Measurements from ENCODE around the gene MAP3K21.

MAP3K21 gene

GRCh38 chr1:233327651-233328141 is at the start of gene MAP3K21:
TSS of gene MAP3K21 (plus strand) at chr1:233327724. CDS start at chr1:233328029, 305 bp downstream.
- ChIA-PET CTCF (interaction anchor here (0.5 to 1.2 kb wide), 3 partner anchors 17 to 64 kb away, joined by 3 read pairs; no protein-coding TSS in a partner anchor), POLR2A (interaction anchor here (0.6 to 1.7 kb wide), 6 partner anchors 10 to 904 kb away, joined by 3 to 5 read pairs (median 4); no protein-coding TSS in a partner anchor)
- H3K4me3 ChIP-seq (ENCODE audit: low read depth, low read length), result peak within 1 kb of the TSS; percentile 84
- peaks cover 0 to 3% of the 10 kb centered on the region in 2 experiments; a peak in 1 of 3 replicates for H3K36me3 ChIP-seq (ENCODE audit: control insufficient read depth in 2 of 2, insufficient read depth in 1 of 2, low read length in 2 of 2)
- H3K4me1 ChIP-seq (ENCODE audit: control insufficient read depth, insufficient read depth, low read length), result peaks cover 18% of the 10 kb centered on the region; the same call in 1 of the 2 replicates
- no peaks in the 10 kb centered on the region for H3K9me3 ChIP-seq (ENCODE audit: control insufficient read depth, insufficient read depth, low read depth, low read length)
- peak within 1 kb of the TSS; percentile 98 for H3K27ac ChIP-seq (ENCODE audit: extremely low read depth, low read depth, low read length)
- TF ChIP-seq ZNF449 (tag by site-specific recombination; IDR thresholded peaks at IDR 0.05), result peak; percentile 52; the same call in 1 of the 2 replicates
- TF ChIP-seq ZNF776 (tag by site-specific recombination; IDR thresholded peaks at IDR 0.05; ENCODE audit: borderline replicate concordance), result no peak
- TF ChIP-seq ZNF76 (tag by site-specific recombination; IDR thresholded peaks at IDR 0.05; ENCODE audit: borderline replicate concordance, low read depth), result peak; percentile 40; the same call in 1 of the 2 replicates
- TF ChIP-seq ZSCAN30 (tag by site-specific recombination; IDR thresholded peaks at IDR 0.05), result peak; percentile 91
- TF ChIP-seq ZNF530 (tag by site-specific recombination; IDR thresholded peaks at IDR 0.05; ENCODE audit: low read depth), result no peak
- TF ChIP-seq ZNF398 (tag by site-specific recombination; IDR thresholded peaks at IDR 0.05), result peak; percentile 33; the same call in 1 of the 2 replicates
- no peak for TF ChIP-seq ZNF175 (tag by site-specific recombination; IDR thresholded peaks at IDR 0.05)
- no peak for TF ChIP-seq GFI1B (tag by site-specific recombination; IDR thresholded peaks at IDR 0.05)
- TF ChIP-seq ZNF596 (tag by site-specific recombination; IDR thresholded peaks at IDR 0.05), result 0 out of 2 replicates have a peak, but pooled peaks have one; percentile 31
- 0 out of 2 replicates have a peak, but pooled peaks have one; percentile 36 for TF ChIP-seq KLF17 (tag by site-specific recombination; IDR thresholded peaks at IDR 0.05)
- no peak for TF ChIP-seq ZNF768 (tag by site-specific recombination; IDR thresholded peaks at IDR 0.05)
- peak; percentile 22; the same call in 1 of the 2 replicates for TF ChIP-seq GLIS2 (tag by site-specific recombination; IDR thresholded peaks at IDR 0.05)
- no peak for TF ChIP-seq ZBTB11 (tag by site-specific recombination; conservative IDR thresholded peaks at IDR 0.05; ENCODE audit: low read depth)
- no peak for TF ChIP-seq OSR2 (tag by site-specific recombination; IDR thresholded peaks at IDR 0.05)
- 0 out of 2 replicates have a peak, but pooled peaks have one; percentile 14 for TF ChIP-seq ZNF843 (tag by site-specific recombination; IDR thresholded peaks at IDR 0.05)
- no peak for TF ChIP-seq ZNF362 (tag by site-specific recombination; IDR thresholded peaks at IDR 0.05)
- TF ChIP-seq ZNF660 (tag by site-specific recombination; IDR thresholded peaks at IDR 0.05), result 0 out of 2 replicates have a peak, but pooled peaks have one; percentile 46
- peak; percentile 58 for TF ChIP-seq ZNF561 (tag by site-specific recombination; IDR thresholded peaks at IDR 0.05; ENCODE audit: borderline replicate concordance)
- peak; percentile 8; the same call in 1 of the 2 replicates for TF ChIP-seq ZNF692 (tag by site-specific recombination; IDR thresholded peaks at IDR 0.05)
- TF ChIP-seq ZNF174 (tag by site-specific recombination; IDR thresholded peaks at IDR 0.05), result no peak
- peak; percentile 16; the same call in 1 of the 2 replicates for TF ChIP-seq TSHZ1 (tag by site-specific recombination; IDR thresholded peaks at IDR 0.05; ENCODE audit: borderline replicate concordance)

Measured in HEK293 (cell line).